ENCODE measurements around the gene GABRR3.

GRCh38 chr3:97960993-97961766 lies 73.9 kb downstream of the GABRR3 start:
- no peak for TF ChIP-seq ZNF274 (IDR thresholded peaks at IDR 0.05; ENCODE audit: low read length)
- TF ChIP-seq ZNF274 (tag by site-specific recombination; IDR thresholded peaks at IDR 0.05; ENCODE audit: borderline replicate concordance) = no peak
- TF ChIP-seq ZNF24 (tag by site-specific recombination; IDR thresholded peaks at IDR 0.05) = no peak

Measured in HEK293 (cell line).